Activated naive CD4-positive, alpha-beta T cell treated with anti-CD3 and anti-CD28 coated beads, Interleukin-2, amount 50 U/mL, for 72 hours (primary cell): ENCODE measurements around the gene PIGV. TPM values are rescaled to one million over a fixed set of nuclear protein-coding genes. Genes with fewer than 3 reads are reported as not detected.

Experiments
- ATAC-seq, 2 donors: fragments of 150-1000 bp; cut with Tn5 transposase; 2 replicates each; pipeline ENCODE4 v1.10.0; 2021; ENCODE audit warnings: mild to moderate bottlenecking in 2 of 2, moderate library complexity in 2 of 2
- DNase-seq, 2 donors: peaks; one replicate each; pipeline ENCODE4 v3.0.0; 2021 to 2022; ENCODE audit warnings: low spot score in 2 of 2
- H3K27ac Mint-ChIP-seq, 2 donors: one replicate each; pipeline ENCODE4 v1.8.0; 2022; ENCODE audit warnings: mild to moderate bottlenecking in 2 of 2, mixed read lengths in 2 of 2
- H3K36me3 Mint-ChIP-seq, 2 donors: one replicate each; pipeline ENCODE4 v1.8.0; 2022; ENCODE audit warnings: mixed read lengths in 2 of 2
- H3K9me3 Mint-ChIP-seq, 2 donors: one replicate each; pipeline ENCODE4 v1.8.0; 2022; ENCODE audit warnings: mixed read lengths in 2 of 2
- total RNA-seq, 2 donors: library from RNA; stranded (reverse); gene quantifications; one replicate each; pipeline ENCODE4 v1.2.3, GENCODE V29; 2022

PIGV gene
- total RNA-seq, 2 donors from 2014 or later = 15.9 to 21.0 TPM

DNA sequence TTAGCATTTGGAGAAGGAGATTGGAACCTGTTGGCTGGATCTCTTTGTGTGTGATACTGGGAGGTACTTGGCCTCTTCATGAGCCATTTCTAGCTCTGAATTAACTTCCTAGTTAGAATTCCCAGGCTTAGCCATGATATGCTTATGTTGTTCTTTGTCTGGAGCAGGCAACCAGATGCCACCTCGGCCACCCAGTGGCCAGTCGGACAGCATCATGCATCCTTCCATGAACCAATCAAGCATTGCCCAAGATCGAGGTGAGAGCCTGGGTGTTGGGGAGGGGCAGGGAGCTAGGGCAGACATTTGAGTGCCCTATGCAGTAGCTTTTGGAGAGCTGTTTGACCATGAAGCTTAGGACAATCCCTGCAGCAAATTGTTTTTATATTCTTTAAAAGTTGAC, 26.5 kb upstream of the PIGV start:
- H3K36me3 Mint-ChIP-seq = peaks cover 21 to 49% of the 10 kb centered on the region in 2 donors
- no peaks in the 10 kb centered on the region for H3K9me3 Mint-ChIP-seq
- DNase-seq = no peak
- H3K27ac Mint-ChIP-seq = peak overlapping the region; percentile 59 to 60
- ATAC-seq = peak in 1 of 2 donors; percentile 16

- ATAC-seq = peak in 1 of 2 donors; percentile 77
Measured at GRCh38 chr1:26767714-26768113, 20.0 kb upstream of the PIGV start.

GRCh38 chr1:26768755-26769154, 19.0 kb upstream of the PIGV start:
- Mint-ChIP-seq H3K27ac (peak overlapping the region; percentile 61 to 79), H3K36me3 (peaks cover 23 to 84% of the 10 kb centered on the region in 2 donors), H3K9me3 (no peaks in the 10 kb centered on the region)
- no peak for DNase-seq
- ATAC-seq = no peak

More at GRCh38 chr1:26767714-26768113, 20.0 kb upstream of the PIGV start:
- H3K27ac Mint-ChIP-seq = peak overlapping the region; percentile 46 to 79
- DNase-seq = no peak
- H3K9me3 Mint-ChIP-seq = no peaks in the 10 kb centered on the region
- H3K36me3 Mint-ChIP-seq = peaks cover 20 to 84% of the 10 kb centered on the region in 2 donors

GRCh38 chr1:26771285-26771642, 16.5 kb upstream of the PIGV start:
- peak overlapping the region; percentile 80 to 95 for H3K27ac Mint-ChIP-seq
- H3K36me3 Mint-ChIP-seq = peaks cover 33 to 92% of the 10 kb centered on the region in 2 donors
- no peaks in the 10 kb centered on the region for H3K9me3 Mint-ChIP-seq
- no peak for DNase-seq
- ATAC-seq = peak in 1 of 2 donors; percentile 12

GRCh38 chr1:26771643-26772321, 16.0 kb upstream of the PIGV start:
- H3K9me3 Mint-ChIP-seq = no peaks in the 10 kb centered on the region
- DNase-seq (no peak), ATAC-seq (peak; percentile 56 to 75)
- peaks cover 32 to 92% of the 10 kb centered on the region in 2 donors for H3K36me3 Mint-ChIP-seq
- peak overlapping the region; percentile 80 to 95 for H3K27ac Mint-ChIP-seq

GRCh38 chr1:26772687-26773086, 15.1 kb upstream of the PIGV start:
- DNase-seq (no peak), ATAC-seq (no peak)
- Mint-ChIP-seq H3K36me3 (peaks cover 32 to 92% of the 10 kb centered on the region in 2 donors), H3K27ac (peak overlapping the region in 1 of 2 donors; percentile 80), H3K9me3 (no peaks in the 10 kb centered on the region)

DNA sequence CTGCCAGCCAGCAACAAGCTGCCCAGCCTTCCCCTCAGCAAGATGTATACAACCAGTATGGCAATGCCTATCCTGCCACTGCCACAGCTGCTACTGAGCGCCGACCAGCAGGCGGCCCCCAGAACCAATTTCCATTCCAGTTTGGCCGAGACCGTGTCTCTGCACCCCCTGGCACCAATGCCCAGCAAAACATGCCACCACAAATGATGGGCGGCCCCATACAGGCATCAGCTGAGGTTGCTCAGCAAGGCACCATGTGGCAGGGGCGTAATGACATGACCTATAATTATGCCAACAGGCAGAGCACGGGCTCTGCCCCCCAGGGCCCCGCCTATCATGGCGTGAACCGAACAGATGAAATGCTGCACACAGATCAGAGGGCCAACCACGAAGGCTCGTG, 13.3 kb upstream of the PIGV start:
- no peak for ATAC-seq
- DNase-seq = no peak
- H3K27ac Mint-ChIP-seq = peak overlapping the region; percentile 38 to 79
- H3K9me3 Mint-ChIP-seq = no peaks in the 10 kb centered on the region
- H3K36me3 Mint-ChIP-seq = peaks cover 27 to 91% of the 10 kb centered on the region in 2 donors

DNA sequence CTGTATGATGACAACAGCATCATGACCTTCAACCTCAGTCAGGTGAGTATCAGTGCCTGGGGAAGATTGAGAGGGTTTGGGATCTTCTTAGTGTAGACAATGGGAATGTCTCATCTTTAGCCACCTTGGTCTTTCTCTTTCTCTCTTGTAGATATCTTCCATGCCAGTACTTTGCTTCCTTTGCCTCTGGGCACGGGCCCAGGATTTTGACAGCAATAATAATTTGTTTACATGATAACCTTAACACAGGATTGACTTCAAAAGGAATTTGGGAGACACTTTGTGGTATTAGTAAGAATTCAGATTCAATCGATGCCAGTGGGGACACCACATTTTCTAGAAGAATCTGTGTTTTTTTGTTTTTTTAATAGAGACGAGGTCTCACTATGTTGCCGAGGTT, 12.1 kb upstream of the PIGV start:
- Mint-ChIP-seq H3K36me3 (peaks cover 30 to 84% of the 10 kb centered on the region in 2 donors), H3K9me3 (no peaks in the 10 kb centered on the region), H3K27ac (no peak overlapping the region)
- no peak for DNase-seq
- no peak for ATAC-seq

GRCh38 chr1:26779098-26779668, 8.6 kb upstream of the PIGV start:
- H3K9me3 Mint-ChIP-seq = no peaks in the 10 kb centered on the region

DNA sequence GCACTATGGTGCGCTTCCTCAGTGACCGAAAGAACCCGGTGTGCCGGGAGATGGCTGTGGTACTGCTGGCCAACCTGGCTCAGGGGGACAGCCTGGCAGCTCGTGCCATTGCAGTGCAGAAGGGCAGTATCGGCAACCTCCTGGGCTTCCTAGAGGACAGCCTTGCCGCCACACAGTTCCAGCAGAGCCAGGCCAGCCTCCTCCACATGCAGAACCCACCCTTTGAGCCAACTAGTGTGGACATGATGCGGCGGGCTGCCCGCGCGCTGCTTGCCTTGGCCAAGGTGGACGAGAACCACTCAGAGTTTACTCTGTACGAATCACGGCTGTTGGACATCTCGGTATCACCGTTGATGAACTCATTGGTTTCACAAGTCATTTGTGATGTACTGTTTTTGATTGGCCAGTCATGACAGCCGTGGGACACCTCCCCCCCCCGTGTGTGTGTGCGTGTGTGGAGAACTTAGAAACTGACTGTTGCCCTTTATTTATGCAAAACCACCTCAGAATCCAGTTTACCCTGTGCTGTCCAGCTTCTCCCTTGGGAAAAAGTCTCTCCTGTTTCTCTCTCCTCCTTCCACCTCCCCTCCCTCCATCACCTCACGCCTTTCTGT, 7.3 kb upstream of the PIGV start:
- DNase-seq (no peak), ATAC-seq (peak; percentile 17 to 23)
- Mint-ChIP-seq H3K36me3 (peaks cover 10 to 45% of the 10 kb centered on the region in 2 donors), H3K9me3 (no peaks in the 10 kb centered on the region), H3K27ac (peak overlapping the region in 1 of 2 donors; percentile 41)

More at GRCh38 chr1:26779098-26779668, 8.6 kb upstream of the PIGV start:
- DNase-seq (no peak), ATAC-seq (no peak)
- Mint-ChIP-seq H3K36me3 (peaks cover 18 to 57% of the 10 kb centered on the region in 2 donors), H3K27ac (peak overlapping the region; percentile 1 to 10)

DNA sequence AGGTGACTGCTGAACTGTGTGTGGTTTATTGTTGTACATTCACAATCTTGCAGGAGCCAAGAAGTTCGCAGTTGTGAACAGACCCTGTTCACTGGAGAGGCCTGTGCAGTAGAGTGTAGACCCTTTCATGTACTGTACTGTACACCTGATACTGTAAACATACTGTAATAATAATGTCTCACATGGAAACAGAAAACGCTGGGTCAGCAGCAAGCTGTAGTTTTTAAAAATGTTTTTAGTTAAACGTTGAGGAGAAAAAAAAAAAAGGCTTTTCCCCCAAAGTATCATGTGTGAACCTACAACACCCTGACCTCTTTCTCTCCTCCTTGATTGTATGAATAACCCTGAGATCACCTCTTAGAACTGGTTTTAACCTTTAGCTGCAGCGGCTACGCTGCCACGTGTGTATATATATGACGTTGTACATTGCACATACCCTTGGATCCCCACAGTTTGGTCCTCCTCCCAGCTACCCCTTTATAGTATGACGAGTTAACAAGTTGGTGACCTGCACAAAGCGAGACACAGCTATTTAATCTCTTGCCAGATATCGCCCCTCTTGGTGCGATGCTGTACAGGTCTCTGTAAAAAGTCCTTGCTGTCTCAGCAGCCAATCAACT, 6.4 kb upstream of the PIGV start:
- peak in 1 of 2 donors; percentile 35 for ATAC-seq
- no peak for DNase-seq
- H3K9me3 Mint-ChIP-seq = no peaks in the 10 kb centered on the region
- peaks cover 10 to 36% of the 10 kb centered on the region in 2 donors for H3K36me3 Mint-ChIP-seq
- H3K27ac Mint-ChIP-seq = peak overlapping the region in 1 of 2 donors; percentile 84

- H3K9me3 Mint-ChIP-seq = no peaks in the 10 kb centered on the region
- peak overlapping the region; percentile 7 to 17 for H3K27ac Mint-ChIP-seq
- H3K36me3 Mint-ChIP-seq = peaks cover 14 to 28% of the 10 kb centered on the region in 2 donors
- ATAC-seq = no peak
- DNase-seq = no peak
Measured at GRCh38 chr1:26782521-26783212, 5.1 kb upstream of the PIGV start.

- Mint-ChIP-seq H3K9me3 (no peaks in the 10 kb centered on the region), H3K27ac (no peak overlapping the region), H3K36me3 (peaks cover 20 to 22% of the 10 kb centered on the region in 2 donors)
- no peak for DNase-seq
- ATAC-seq = no peak
Measured at GRCh38 chr1:26783646-26784022, 4.1 kb upstream of the PIGV start.

- Mint-ChIP-seq H3K27ac (peak overlapping the region; percentile 58 to 70), H3K9me3 (no peaks in the 10 kb centered on the region), H3K36me3 (peaks cover 14 to 21% of the 10 kb centered on the region in 2 donors)
- no peak for ATAC-seq
- no peak for DNase-seq
Measured at GRCh38 chr1:26784023-26784871, 3.5 kb upstream of the PIGV start.

GRCh38 chr1:26784886-26785285, 2.9 kb upstream of the PIGV start:
- Mint-ChIP-seq H3K36me3 (peaks cover 8 to 15% of the 10 kb centered on the region in 2 donors), H3K9me3 (no peaks in the 10 kb centered on the region), H3K27ac (peak overlapping the region in 1 of 2 donors; percentile 58)
- DNase-seq (no peak), ATAC-seq (no peak)
